Measurements from ENCODE around the gene BCHE.

GRCh38 chr3:165797551-165797950 lies 39.7 kb downstream of the BCHE start:
- TF ChIP-seq TOE1 (CRISPR knock-in tag; IDR thresholded peaks at IDR 0.05) (no peak), ARNT (IDR thresholded peaks at IDR 0.05) (no peak), ARNT2 (CRISPR knock-in tag; IDR thresholded peaks at IDR 0.05; ENCODE audit: low read depth) (no peak), SALL1 (CRISPR knock-in tag; IDR thresholded peaks at IDR 0.05) (no peak), ZUFSP (CRISPR knock-in tag; IDR thresholded peaks at IDR 0.05; ENCODE audit: borderline replicate concordance) (no peak)
